DND-41 (cell line): ENCODE data around the gene PAM16.
A peak's percentile ranks its signal among the peaks of the same experiment; 100 is the strongest.

Experiments used
- CTCF ChIP-seq: IDR thresholded peaks from 2 replicates; pipeline ENCODE4 v1.5.1; 2012; ENCODE audit warnings: borderline replicate concordance, low read length, moderate library complexity, mild to moderate bottlenecking; ENCODE audit not compliant: poor library complexity, severe bottlenecking; ENCODE audit errors: extremely low read depth
- EZH2 ChIP-seq: IDR thresholded peaks from 3 replicates; pipeline ENCODE4 v1.6.1; 2012; ENCODE audit warnings: borderline replicate concordance, low read depth, mild to moderate bottlenecking, moderate library complexity, low read length, inconsistent platforms; ENCODE audit not compliant: severe bottlenecking

- TF ChIP-seq CTCF = peak; percentile 13
- no peak for TF ChIP-seq EZH2
Measured at GRCh38 chr16:4307215-4308037, 43.7 kb downstream of the PAM16 start.
